Panc1 (cell line): ENCODE results near the gene YPEL1.

Experiments
- CTCF ChIP-seq: fragments of 450-650 bp; IDR thresholded peaks from 2 replicates; pipeline ENCODE4 v1.5.1; 2017; ENCODE audit warnings: mild to moderate bottlenecking
- POLR2AphosphoS5 ChIP-seq: IDR thresholded peaks from 2 replicates; pipeline ENCODE4 v1.6.1; 2012; ENCODE audit warnings: mild to moderate bottlenecking, low read depth, low read length, moderate library complexity
- SIN3A ChIP-seq: IDR thresholded peaks from 2 replicates; pipeline ENCODE4 v1.6.1; 2012; ENCODE audit warnings: low read depth, mild to moderate bottlenecking, low read length, moderate library complexity, borderline replicate concordance; ENCODE audit not compliant: insufficient read depth
- TCF7L2 ChIP-seq: IDR thresholded peaks from 2 replicates; pipeline ENCODE4 v1.6.1; 2011; ENCODE audit warnings: mild to moderate bottlenecking, low read depth, low read length, inconsistent platforms

GRCh38 chr22:21779444-21779843 lies 43.9 kb upstream of the YPEL1 start:
- TF ChIP-seq CTCF = no peak
- no peak for TF ChIP-seq POLR2AphosphoS5
- no peak for TF ChIP-seq SIN3A
- TF ChIP-seq TCF7L2 = no peak
